Stimulated activated CD8-positive, alpha-beta memory T cell treated with anti-CD3 and anti-CD28 coated beads, Interleukin-4, amount 100 ng/mL, for 4 hours (primary cell): ENCODE measurements around the gene FBXO48.
"Not testable (repeated sequence)": the region's sequence is repeated elsewhere in the genome, so short reads cannot be mapped to it uniquely, and the experiment has no call there.

Experiments used
- DNase-seq, 2 donors: peaks; one replicate each; pipeline ENCODE4 v3.0.0-alpha.2; 2020; ENCODE audit warnings: low read depth in 2 of 2, low spot score in 1 of 2

FBXO48 gene

DNA sequence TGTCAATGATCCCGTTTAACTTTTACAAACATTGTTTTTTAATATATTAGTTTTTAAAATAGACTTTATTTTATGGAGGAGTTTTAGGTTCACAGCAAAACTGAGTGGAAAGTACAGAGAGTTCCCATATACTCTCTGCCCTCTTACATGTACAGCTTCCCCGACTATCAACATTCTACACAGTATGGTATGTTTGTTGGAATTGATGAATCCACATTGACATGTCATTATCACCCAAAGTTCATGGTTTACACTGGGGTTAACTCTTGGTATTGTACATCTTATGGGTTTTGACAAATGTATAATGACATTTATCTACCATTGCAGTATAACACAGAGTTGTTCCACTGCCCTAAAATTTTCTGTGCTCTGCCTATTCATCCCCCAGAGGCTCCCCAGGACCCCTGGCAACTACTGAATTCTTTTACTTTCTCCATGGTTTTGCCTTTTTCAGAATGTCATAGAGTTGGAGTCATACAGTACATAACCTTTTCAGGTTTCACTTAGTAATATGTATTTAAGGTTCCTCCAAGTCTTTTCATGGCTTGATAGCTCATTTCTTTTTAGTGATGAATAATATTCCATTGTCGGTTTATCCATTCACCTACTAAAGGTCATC, 5.8 kb upstream of the FBXO48 start:
- no peak for DNase-seq

DNA sequence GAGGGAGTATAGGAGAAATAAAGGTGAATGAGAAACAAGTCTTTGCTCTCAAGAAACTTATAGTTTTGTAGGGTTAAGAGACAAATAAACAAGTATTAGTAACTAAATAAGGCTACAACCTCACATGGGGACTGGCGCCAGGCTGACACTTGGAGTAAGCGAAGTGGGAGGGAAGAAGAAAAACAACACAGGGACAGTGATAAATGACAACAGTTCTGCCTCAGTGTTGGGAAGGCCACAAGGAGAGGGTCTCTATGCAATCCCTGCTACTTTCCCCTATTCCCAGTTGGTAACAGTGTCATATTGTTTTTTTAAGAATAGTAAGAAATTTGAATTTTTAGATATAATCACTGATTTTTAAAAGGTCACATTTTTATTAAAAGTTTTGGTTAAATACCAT, 4.3 kb upstream of the FBXO48 start:
- no peak for DNase-seq

DNA sequence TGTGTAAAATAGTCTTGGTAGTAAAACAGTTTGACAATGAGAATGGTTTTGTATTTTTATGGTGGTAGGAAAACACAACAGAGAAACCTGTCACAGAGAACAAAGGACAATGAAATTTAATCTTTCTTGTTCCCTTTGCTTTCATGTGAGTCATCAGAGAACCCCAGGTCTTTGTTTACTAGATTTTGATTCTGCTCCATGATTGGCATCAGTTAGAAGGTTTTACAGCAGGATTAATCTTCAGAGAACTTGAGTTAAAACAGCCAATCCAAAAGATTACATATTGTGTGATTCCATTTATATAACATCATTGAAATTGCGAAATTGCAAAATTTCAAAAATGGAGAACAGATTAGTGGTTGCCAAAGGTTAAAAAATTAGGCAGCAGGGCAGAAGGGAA, 2.8 kb upstream of the FBXO48 start:
- DNase-seq, result no peak

DNA sequence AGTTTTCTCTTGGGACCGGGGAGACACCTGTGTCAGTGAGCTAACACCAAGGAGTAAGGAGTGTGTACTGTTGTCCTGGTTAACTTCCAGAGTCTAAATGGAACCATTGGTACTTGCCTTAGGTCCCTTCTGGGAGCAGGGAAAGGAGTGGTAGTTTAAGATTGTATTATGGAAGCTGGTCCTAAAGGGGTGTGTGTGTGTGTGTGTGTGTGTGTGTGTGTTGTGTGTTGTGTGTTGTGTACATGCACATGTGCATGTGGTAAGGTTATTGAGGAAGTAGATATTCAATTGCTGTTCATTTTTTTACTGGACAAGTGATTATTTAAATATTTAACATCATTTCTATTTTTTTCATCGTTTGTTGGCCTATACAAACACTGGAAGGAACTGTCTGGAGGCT, 1.7 kb upstream of the FBXO48 start:
- no peak for DNase-seq

DNA sequence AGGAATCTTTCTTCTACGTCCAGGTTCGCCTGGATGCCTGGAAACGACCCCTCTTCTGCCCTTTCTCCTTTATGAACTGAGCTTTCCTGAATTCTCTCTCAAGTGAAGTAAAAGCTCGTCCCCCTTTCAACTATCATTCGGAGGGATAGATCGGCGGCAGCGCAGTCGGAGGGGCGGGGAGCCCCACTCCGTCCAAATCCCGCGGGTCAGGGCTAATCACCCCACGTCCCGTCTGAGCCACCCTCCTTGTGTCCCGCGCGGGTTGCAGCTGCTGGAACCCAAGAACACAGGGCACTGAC, 367 bp downstream of the FBXO48 start:
- no peak for DNase-seq

- DNase-seq, result peak; percentile 40
Observed at GRCh38 chr2:68466361-68466777, 725 bp downstream of the FBXO48 start.

GRCh38 chr2:68465081-68465916, 1.8 kb downstream of the FBXO48 start:
- no peak for DNase-seq

GRCh38 chr2:68464651-68465050, 2.4 kb downstream of the FBXO48 start:
- no peak for DNase-seq

- DNase-seq, result no peak
Observed at GRCh38 chr2:68463287-68463877, 3.7 kb downstream of the FBXO48 start.

DNA sequence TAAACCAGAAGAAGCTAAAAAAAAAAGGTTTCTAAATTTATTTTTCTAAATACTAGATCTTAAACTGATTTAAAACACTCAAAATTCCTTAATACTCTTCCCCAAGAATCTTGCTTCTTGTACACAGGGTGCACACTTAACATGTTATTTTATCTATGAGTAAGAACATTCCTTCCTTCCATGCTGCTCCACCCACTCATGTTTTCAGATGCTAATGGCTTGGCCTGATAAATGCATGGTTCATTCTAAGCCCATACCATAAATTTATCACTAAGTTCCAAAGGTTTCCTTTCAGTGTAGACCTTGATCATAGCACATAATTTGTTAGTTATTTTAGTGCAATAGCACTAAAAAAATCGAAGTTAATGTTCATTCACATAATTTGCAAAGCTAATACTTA, 8.1 kb downstream of the FBXO48 start:
- DNase-seq, result no peak

DNA sequence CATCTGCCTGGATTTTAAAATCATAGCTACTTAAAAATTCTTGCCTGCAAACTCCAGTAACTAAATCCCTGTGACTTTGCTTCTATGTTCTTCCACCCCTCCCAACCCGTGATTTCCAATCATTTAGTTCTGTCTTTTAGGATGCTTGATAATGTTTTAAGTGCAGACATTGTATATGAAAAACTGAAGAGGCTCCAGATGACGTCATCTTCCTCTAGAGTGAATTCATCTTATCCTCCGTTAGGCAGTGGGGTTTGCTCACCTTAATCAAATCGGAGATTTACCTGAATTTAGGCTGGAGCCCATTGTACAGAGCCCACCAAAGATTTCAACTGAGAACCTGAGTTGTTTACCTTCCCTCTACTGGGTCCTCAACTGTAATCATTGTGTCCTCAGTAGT, 10.9 kb downstream of the FBXO48 start:
- DNase-seq, result no peak

GRCh38 chr2:68454719-68455118, 12.4 kb downstream of the FBXO48 start:
- DNase-seq, result no peak

GRCh38 chr2:68453761-68454360, 13.2 kb downstream of the FBXO48 start:
- DNase-seq, result no peak

DNA sequence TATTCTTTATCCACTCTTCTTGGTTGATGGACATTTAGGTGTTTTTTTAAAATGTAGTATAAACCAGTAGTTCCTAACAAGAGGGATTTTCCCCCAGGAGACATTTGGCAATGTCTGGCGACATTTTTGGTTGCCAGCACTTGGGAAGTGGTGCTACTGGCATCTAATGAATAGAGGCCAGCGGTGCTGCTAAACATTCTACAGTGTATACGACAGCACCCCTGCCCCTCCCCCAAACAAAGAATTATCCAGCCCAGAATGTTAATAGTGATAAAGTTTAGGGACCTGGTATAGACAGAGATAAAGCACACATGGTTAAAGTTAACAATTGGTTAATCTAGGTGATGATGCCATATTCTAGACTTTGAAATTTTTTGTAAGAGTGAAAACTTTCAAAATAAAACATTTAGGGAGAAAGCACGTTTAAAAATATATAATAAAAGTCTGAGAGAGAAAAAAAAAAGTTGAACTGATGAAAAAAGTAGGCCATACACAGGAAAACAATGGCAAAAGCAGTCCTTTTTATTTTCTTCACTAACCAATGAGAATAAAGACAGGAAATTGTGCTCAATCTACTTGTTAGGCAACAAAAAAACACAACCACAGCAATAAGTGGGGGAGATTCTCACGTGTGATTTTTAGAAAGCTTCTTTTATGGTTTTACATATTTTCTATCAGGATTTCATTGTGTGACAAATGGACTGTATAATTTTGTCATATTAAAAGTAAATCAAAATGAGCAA, 14.8 kb downstream of the FBXO48 start:
- no peak for DNase-seq

DNA sequence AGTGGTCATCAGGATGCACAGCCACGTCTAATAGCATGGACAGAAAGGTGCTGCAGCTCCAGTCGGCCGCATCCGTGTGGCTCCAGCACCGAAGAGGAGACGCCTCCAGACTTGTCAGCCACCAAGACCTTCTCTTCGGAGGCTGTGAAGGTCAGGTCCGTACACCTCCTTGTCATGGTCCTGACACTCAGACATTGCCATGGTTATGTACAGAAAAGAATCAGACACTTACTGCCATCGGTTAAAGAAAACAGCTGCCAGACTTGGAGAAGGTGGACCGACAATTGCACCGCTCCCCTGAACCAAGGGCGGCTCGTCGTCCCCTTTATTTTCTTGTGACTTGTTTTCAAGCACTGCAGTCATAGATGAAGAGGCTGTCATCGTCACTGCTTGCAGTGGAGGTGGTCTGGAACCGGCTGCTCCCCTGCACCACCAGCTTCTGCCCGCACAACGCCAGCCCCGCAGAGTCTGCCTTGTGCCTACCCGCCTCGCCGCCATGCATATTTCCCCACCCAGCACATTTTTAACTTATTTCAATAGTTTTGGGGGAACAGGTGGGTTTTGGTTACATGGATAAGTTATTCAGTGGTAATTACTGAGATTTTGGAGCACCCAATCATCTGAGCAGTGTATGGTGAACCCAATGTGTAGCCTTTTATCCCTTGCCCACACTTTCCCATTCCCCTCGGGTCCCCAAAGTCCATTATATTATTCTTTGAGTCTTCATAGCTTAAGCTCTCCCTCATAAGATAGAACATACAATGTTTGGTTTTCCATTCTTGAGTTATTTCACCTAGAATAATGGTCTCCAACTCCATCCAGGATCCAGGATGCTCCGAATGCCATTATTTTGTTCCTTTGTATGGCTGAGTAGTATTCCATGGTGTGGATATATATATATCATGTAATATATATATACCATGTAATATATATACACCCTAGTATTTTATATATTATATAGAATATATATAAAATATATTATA, 18.1 kb downstream of the FBXO48 start:
- no peak for DNase-seq

DNA sequence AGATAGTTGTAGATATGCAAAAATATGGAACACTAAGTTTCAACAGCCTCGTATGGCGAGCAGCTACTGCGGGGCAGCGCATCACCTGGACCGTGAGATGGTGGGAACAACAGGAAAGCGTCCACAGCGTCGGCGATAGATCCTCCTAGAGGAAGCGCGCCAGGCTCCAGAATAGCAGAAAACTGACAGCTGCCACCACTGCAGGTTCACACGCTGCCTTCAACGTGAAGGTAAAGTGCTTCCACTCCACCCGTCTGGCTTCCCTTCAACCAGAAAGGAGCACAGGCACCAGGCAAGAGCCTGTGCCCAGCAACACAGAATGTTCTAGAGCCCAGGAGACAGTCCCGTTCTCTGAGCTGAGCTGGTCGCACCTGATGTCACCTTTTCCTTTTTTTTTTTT, 20.0 kb downstream of the FBXO48 start:
- DNase-seq, result no peak

DNA sequence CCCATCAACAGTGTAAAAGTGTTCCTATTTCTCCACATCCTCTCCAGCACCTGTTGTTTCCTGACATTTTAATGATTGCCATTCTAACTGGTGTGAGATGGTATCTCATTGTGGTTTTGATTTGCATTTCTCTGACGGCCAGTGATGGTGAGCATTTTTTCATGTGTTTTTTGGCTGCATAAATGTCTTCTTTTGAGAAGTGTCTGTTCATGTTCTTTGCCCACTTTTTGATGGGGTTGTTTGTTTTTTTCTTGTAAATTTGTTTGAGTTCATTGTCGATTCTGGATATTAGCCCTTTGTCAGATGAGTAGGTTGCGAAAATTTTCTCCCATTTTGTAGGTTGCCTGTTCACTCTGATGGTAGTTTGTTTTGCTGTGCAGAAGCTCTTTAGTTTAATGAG, 20.7 kb downstream of the FBXO48 start:
- DNase-seq, result not testable (repeated sequence)

DNA sequence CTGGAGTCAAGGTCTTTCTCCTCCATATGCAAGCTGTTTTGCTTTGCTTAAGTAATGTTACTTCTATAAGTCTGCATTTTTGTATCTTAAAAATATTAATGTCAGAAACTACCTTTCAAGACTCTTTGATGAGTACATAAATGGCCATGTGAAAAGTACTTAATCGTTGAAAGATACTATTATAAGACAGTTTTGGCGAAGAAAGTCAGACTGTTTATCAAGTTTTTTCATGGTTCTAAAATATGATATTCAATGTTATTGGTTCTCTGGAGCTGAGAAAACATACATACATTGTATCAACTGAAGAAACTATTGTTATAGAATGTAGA, 25.1 kb downstream of the FBXO48 start:
- DNase-seq, result no peak

GRCh38 chr2:68441179-68441993, 25.7 kb downstream of the FBXO48 start:
- peak; percentile 67 to 70 for DNase-seq
